A549 (cell line): ENCODE measurements around the gene IL2RA. TPM values are rescaled to one million over a fixed set of nuclear protein-coding genes. Genes with fewer than 3 reads are reported as not detected.

ENCODE experiments used
- ATAC-seq, 2 experiments: fragments of 200-7000 bp in 1 of 2; fragments of >200 bp in 1 of 2; cut with Nextera tagmentation in 1 of 2; cut with Tn5 transposase in 1 of 2; 3 replicates each; pipeline versions ENCODE4 v1.8.0 to v1.9.1; 2018 to 2020; ENCODE audit warnings: mild to moderate bottlenecking in 1 of 2, moderate library complexity in 1 of 2
- CTCF ChIA-PET: fragments of 300-600 bp; sonication (Branson Sonifier 250); formaldehyde crosslinking; extraction: SDS; loops from one replicate; lab custom pipeline; 2021; ENCODE audit warnings: antibody characterized with exemption, inconsistent platforms; lab: Yijun Ruan, JAX
- POLR2A ChIA-PET: fragments of 350-600 bp; formaldehyde crosslinking; extraction: SDS; loops from one replicate; lab custom pipeline; 2021; ENCODE audit warnings: antibody characterized with exemption, inconsistent platforms; lab: Yijun Ruan, JAX
- DNase-seq, 2 experiments: peaks; one replicate each; pipeline versions ENCODE4 v3.0.0 to v3.0.0-alpha.2; 2011 to 2016; ENCODE audit warnings: low read depth in 1 of 2, low spot score in 1 of 2
- FAIRE-seq: peaks from 2 replicates; lab custom pipeline; 2011; peaks lifted over from hg19 to GRCh38; lab: Jason Lieb, UNC
- H3K27ac ChIP-seq, 2 experiments: fragments of >200 bp; sonication (Bioruptor Twin); formaldehyde crosslinking; 3 replicates each; pipeline ENCODE4 v1.5.1; 2016 to 2017
- H3K4me1 ChIP-seq: fragments of >200 bp; sonication (Bioruptor Twin); formaldehyde crosslinking; 3 replicates; pipeline ENCODE4 v1.6.1; 2016
- H3K4me2 ChIP-seq: fragments of >200 bp; sonication (Bioruptor Twin); formaldehyde crosslinking; 3 replicates; pipeline ENCODE4 v1.6.1; 2016
- H3K4me3 ChIP-seq: fragments of >200 bp; sonication (Bioruptor Twin); formaldehyde crosslinking; 3 replicates; pipeline ENCODE4 v1.5.1; 2016
- H3K9me3 ChIP-seq: fragments of >200 bp; sonication (Bioruptor Twin); formaldehyde crosslinking; 3 replicates; pipeline ENCODE4 v1.6.1; 2016
- BCL3 ChIP-seq: fragments of >200 bp; sonication (Bioruptor Twin); formaldehyde crosslinking; IDR thresholded peaks from 3 replicates; pipeline ENCODE4 v1.6.1; 2016
- BHLHE40 ChIP-seq: IDR thresholded peaks from 2 replicates; pipeline ENCODE4 v1.6.1; 2012; ENCODE audit warnings: low read depth, low read length, inconsistent platforms
- CBX2 ChIP-seq: fragments of 200-600 bp; sonication (generic); IDR thresholded peaks from 2 replicates; pipeline ENCODE4 v1.6.1; 2016; ENCODE audit warnings: low read depth, mild to moderate bottlenecking, borderline replicate concordance
- CBX8 ChIP-seq: fragments of 200-600 bp; sonication (generic); IDR thresholded peaks from 2 replicates; pipeline ENCODE4 v1.6.1; 2016
- CEBPB ChIP-seq, 2 experiments: fragments of >200 bp in 1 of 2; sonication (Bioruptor Twin) in 1 of 2; formaldehyde crosslinking in 1 of 2; IDR thresholded peaks; 2 replicates each; pipeline ENCODE4 v1.6.1; 2012 to 2016
- CHD2 ChIP-seq: fragments of 150-350 bp; IDR thresholded peaks from 2 replicates; pipeline ENCODE4 v1.6.1; 2014; ENCODE audit warnings: low read length; ENCODE audit not compliant: partially characterized antibody
- E2F6 ChIP-seq: IDR thresholded peaks from 2 replicates; pipeline ENCODE4 v1.6.1; 2012; ENCODE audit warnings: low read depth, borderline replicate concordance
- FOSB ChIP-seq: fragments of 250-450 bp; sonication (Bioruptor Pico); IDR thresholded peaks from 2 replicates; pipeline ENCODE4 v1.5.0; 2020; ENCODE audit warnings: mild to moderate bottlenecking, moderate library complexity
- FOSL2 ChIP-seq, 2 experiments: fragments of 450-650 bp in 1 of 2; fragments of >200 bp in 1 of 2; sonication (Bioruptor Twin) in 1 of 2; formaldehyde crosslinking; IDR thresholded peaks; 2 replicates each; pipeline versions ENCODE4 v1.5.0 to v1.6.1; 2016 to 2020; ENCODE audit warnings: mild to moderate bottlenecking in 1 of 2, moderate library complexity in 1 of 2
- HDAC2 ChIP-seq: fragments of 200-600 bp; sonication (generic); IDR thresholded peaks from 2 replicates; pipeline ENCODE4 v1.6.1; 2016
- HMGXB4 ChIP-seq: fragments of 250-450 bp; sonication (Bioruptor Pico); IDR thresholded peaks from 2 replicates; pipeline ENCODE4 v1.5.0; 2021; ENCODE audit warnings: mild to moderate bottlenecking, moderate library complexity, borderline replicate concordance
- HOXA7 ChIP-seq: fragments of 250-450 bp; sonication (Bioruptor Pico); IDR thresholded peaks from 2 replicates; pipeline ENCODE4 v1.5.0; 2020; ENCODE audit warnings: mild to moderate bottlenecking, moderate library complexity
- JUNB ChIP-seq: fragments of >200 bp; sonication (Bioruptor Twin); formaldehyde crosslinking; IDR thresholded peaks from 2 replicates; pipeline ENCODE4 v1.6.1; 2016
- MAFK ChIP-seq: fragments of 450-650 bp; IDR thresholded peaks from 2 replicates; pipeline ENCODE4 v1.6.1; 2014; ENCODE audit not compliant: partially characterized antibody
- MAZ ChIP-seq: fragments of 150-350 bp; IDR thresholded peaks from 2 replicates; pipeline ENCODE4 v1.6.1; 2014; ENCODE audit warnings: antibody characterized with exemption, low read depth, low read length, borderline replicate concordance
- NPAS2 ChIP-seq: fragments of 250-450 bp; sonication (Bioruptor Pico); IDR thresholded peaks from 2 replicates; pipeline ENCODE4 v1.8.0; 2022; ENCODE audit warnings: mild to moderate bottlenecking, moderate library complexity, borderline replicate concordance
- NR3C1 ChIP-seq: fragments of >200 bp; sonication (Bioruptor Twin); formaldehyde crosslinking; IDR thresholded peaks from 3 replicates; pipeline ENCODE4 v1.6.1; 2017
- RAD21 ChIP-seq, 2 experiments: fragments of >200 bp in 1 of 2; sonication (Bioruptor Twin) in 1 of 2; formaldehyde crosslinking in 1 of 2; IDR thresholded peaks in 1 of 2; conservative IDR thresholded peaks in 1 of 2; 2 replicates in 1 of 2; 3 replicates in 1 of 2; pipeline ENCODE4 v1.6.1; 2012 to 2018; ENCODE audit warnings: inconsistent platforms in 1 of 2
- RFX5 ChIP-seq: fragments of 450-650 bp; IDR thresholded peaks from 2 replicates; pipeline ENCODE4 v1.7.1; 2014; ENCODE audit warnings: antibody characterized with exemption, mild to moderate bottlenecking, moderate library complexity
- RNF2 ChIP-seq: fragments of 200-600 bp; sonication (generic); IDR thresholded peaks from 2 replicates; pipeline ENCODE4 v1.6.1; 2016; ENCODE audit warnings: low read depth, mild to moderate bottlenecking, antibody characterized with exemption, moderate library complexity, borderline replicate concordance
- SREBF2 ChIP-seq: fragments of 450-650 bp; IDR thresholded peaks from 2 replicates; pipeline ENCODE4 v1.6.1; 2014; ENCODE audit warnings: mild to moderate bottlenecking, moderate library complexity
- USF2 ChIP-seq: fragments of 450-650 bp; IDR thresholded peaks from 2 replicates; pipeline ENCODE4 v1.6.1; 2014; ENCODE audit warnings: antibody characterized with exemption
- ZFP36 ChIP-seq: fragments of 450-650 bp; IDR thresholded peaks from 2 replicates; pipeline ENCODE4 v1.6.1; 2014; ENCODE audit warnings: borderline replicate concordance; ENCODE audit not compliant: partially characterized antibody
- ZNF302 ChIP-seq: fragments of 250-450 bp; sonication (Bioruptor Pico); IDR thresholded peaks from 2 replicates; pipeline ENCODE4 v1.9.0; 2021; ENCODE audit warnings: inconsistent platforms, mild to moderate bottlenecking, moderate library complexity
- WGBS: methylation state at CpG from one replicate; pipeline ENCODE4 v1.1.6; 2017; ENCODE audit errors: missing lambda C conversion rate; 5-methylcytosine and 5-hydroxymethylcytosine counted together
- polyA plus RNA-seq, 4 experiments: library from polyadenylated mRNA; depleted of rRNA in 3 of 4; stranded (reverse); fragments of >200 nt; fragmentation: RNase III in 1 of 4; extraction: RNeasy Plus Mini Kit Qiagen cat#74134 plus additional on column Dnase treatment in 1 of 4; gene quantifications; 2 replicates in 3 of 4; 3 replicates in 1 of 4; pipeline ENCODE4 v1.2.3, GENCODE V29; 2011 to 2017

Gene IL2RA
- polyA plus RNA-seq, 2 of the 4 experiments (the other 2 are of a cell fraction), result not detected

- Histone ChIP-seq H3K4me3 (no peak overlapping the region), H3K9me3 (no peaks in the 10 kb centered on the region), H3K4me2 (no peak overlapping the region), H3K27ac (no peak overlapping the region), H3K4me1 (peaks cover 16% of the 10 kb centered on the region; the same call in 2 of the 3 replicates)
- 93% methylated on average over 12 of the region's 12 CpGs for WGBS
- FAIRE-seq (no peak), DNase-seq (no peak), ATAC-seq (no peak)
- POLR2A ChIA-PET, result no interaction called here
- CTCF ChIA-PET, result interaction anchor here (1.0 to 3.1 kb wide), 9 partner anchors 10 to 310 kb away, joined by 3 to 9 read pairs (median 6); no protein-coding TSS in a partner anchor
- TF ChIP-seq CBX2 (no peak), FOSB (CRISPR knock-in tag) (no peak), RNF2 (no peak), ZFP36 (no peak), BHLHE40 (no peak), BCL3 (no peak), RFX5 (no peak), NPAS2 (CRISPR knock-in tag) (no peak), HOXA7 (CRISPR knock-in tag) (no peak), E2F6 (no peak), MAFK (no peak), RAD21 (conservative IDR thresholded peaks at IDR 0.05 in 1 of 2, IDR thresholded peaks at IDR 0.05 in 1 of 2) (no peak), CHD2 (no peak), HMGXB4 (CRISPR knock-in tag) (no peak)
Measured at GRCh38 chr10:6095810-6096570, 33.8 kb upstream of the IL2RA start.

GRCh38 chr10:6092731-6093130 is 30.6 kb upstream of the IL2RA start:
- Histone ChIP-seq H3K4me3 (no peak overlapping the region), H3K9me3 (no peaks in the 10 kb centered on the region), H3K27ac (no peak overlapping the region), H3K4me1 (peaks cover 26% of the 10 kb centered on the region; the same call in 2 of the 3 replicates), H3K4me2 (no peak overlapping the region)
- no peak for DNase-seq
- POLR2A ChIA-PET, result no interaction called here
- 82% methylated on average over 2 of the region's 2 CpGs for WGBS
- TF ChIP-seq NR3C1 (no peak), CEBPB (IDR thresholded peaks at IDR 0.05) (peak; percentile 27 to 65; a peak in 2 of 4 replicates)
- no peak for FAIRE-seq
- ATAC-seq, result no peak
- CTCF ChIA-PET, result interaction anchor here (1.2 to 3.5 kb wide), 6 partner anchors 16 to 314 kb away, joined by 4 to 17 read pairs (median 6); partner anchors contain the start of gene PFKFB3

GRCh38 chr10:6091630-6092029 is 29.5 kb upstream of the IL2RA start:
- ATAC-seq (no peak), FAIRE-seq (no peak), DNase-seq (no peak)
- WGBS, result 87% methylated on average over 1 of the region's 1 CpG
- peak overlapping the region; percentile 2; the same call in 1 of the 3 replicates for H3K4me2 ChIP-seq
- no peaks in the 10 kb centered on the region for H3K9me3 ChIP-seq
- H3K4me1 ChIP-seq, result peaks cover 29% of the 10 kb centered on the region
- no peak overlapping the region for H3K4me3 ChIP-seq
- ChIA-PET POLR2A (no interaction called here), CTCF (interaction anchor here (1.8 to 3.5 kb wide), 4 partner anchors 17 to 315 kb away, joined by 5 to 17 read pairs (median 10); partner anchors contain the start of gene PFKFB3)
- TF ChIP-seq JUNB (no peak), RNF2 (no peak), USF2 (no peak), MAFK (no peak), CBX8 (no peak), ZNF302 (CRISPR knock-in tag) (no peak), HDAC2 (no peak), FOSL2 (IDR thresholded peaks at IDR 0.05) (no peak), FOSL2 (CRISPR knock-in tag; IDR thresholded peaks at IDR 0.05) (no peak), NR3C1 (no peak), ZFP36 (no peak), MAZ (no peak), SREBF2 (no peak)
- H3K27ac ChIP-seq, result no peak overlapping the region
